Measurements from ENCODE around the gene RIC8A. TPM values are rescaled to one million over a fixed set of nuclear protein-coding genes. Genes with fewer than 3 reads are reported as not detected.

The RIC8A gene
- total and polyA plus RNA-seq, 8 donors: 29.7 to 49.3 (median 40.9) TPM

GRCh38 chr11:214083-214482 lies 6.6 kb downstream of the RIC8A start:
- WGBS, 2 donors: 83 to 92% methylated on average over 5 to 7 of the region's 7 CpGs
- ATAC-seq (no peak), FAIRE-seq (no peak), DNase-seq (peak in 2 of 6 donors; percentile 6 to 22)
- Histone ChIP-seq H3K9me3 (no peaks in the 10 kb centered on the region), H3K27ac (no peak overlapping the region), H3K27me3 (no peaks in the 10 kb centered on the region), H3K36me3 (peaks cover 0 to 49% (median 33%) of the 10 kb centered on the region in 3 donors), H3K4me1 (peaks cover 10 to 13% (median 13%) of the 10 kb centered on the region in 3 donors), H3K4me3 (no peak overlapping the region)
- no peak for TF ChIP-seq CTCF (IDR thresholded peaks at IDR 0.05)
- intact Hi-C loops (cut with DNase I): no loop called here

GRCh38 chr11:215581-216037 lies 8.1 kb downstream of the RIC8A start:
- peak in 2 of 4 donors; percentile 11 to 22 for ATAC-seq
- Histone ChIP-seq H3K9me3 (no peaks in the 10 kb centered on the region), H3K4me3 (no peak overlapping the region), H3K36me3 (peaks cover 0 to 49% (median 33%) of the 10 kb centered on the region in 3 donors), H3K4me1 (no peaks in the 10 kb centered on the region), H3K27me3 (no peaks in the 10 kb centered on the region), H3K27ac (no peak overlapping the region)
- intact Hi-C loops (cut with DNase I): no loop called here
- no peak for FAIRE-seq
- no peak for TF ChIP-seq CTCF (IDR thresholded peaks at IDR 0.05)
- WGBS, 2 donors: 74 to 80% methylated on average over 4 of the region's 4 CpGs
- DNase-seq: peak in 2 of 6 donors; percentile 8 to 26

- Histone ChIP-seq H3K9me3 (no peaks in the 10 kb centered on the region), H3K27me3 (no peaks in the 10 kb centered on the region), H3K36me3 (peaks cover 0 to 45% (median 30%) of the 10 kb centered on the region in 3 donors), H3K4me3 (no peak overlapping the region), H3K27ac (no peak overlapping the region), H3K4me1 (no peaks in the 10 kb centered on the region)
- WGBS, 2 donors: 84 to 87% methylated on average over 11 of the region's 11 CpGs
- DNase-seq: peak in 1 of 6 donors; percentile 21
- FAIRE-seq: no peak
- peak in 2 of 4 donors; percentile 6 to 20 for ATAC-seq
- intact Hi-C loops (cut with DNase I): no loop called here
- TF ChIP-seq CTCF (IDR thresholded peaks at IDR 0.05): no peak
Observed at GRCh38 chr11:216081-216974, 8.8 kb downstream of the RIC8A start.

- 94 to 96% methylated on average over 3 of the region's 3 CpGs for WGBS, 2 donors
- Histone ChIP-seq H3K27ac (no peak overlapping the region), H3K27me3 (no peaks in the 10 kb centered on the region), H3K36me3 (peaks cover 0 to 31% (median 17%) of the 10 kb centered on the region in 3 donors), H3K4me1 (no peaks in the 10 kb centered on the region), H3K4me3 (no peak overlapping the region), H3K9me3 (no peaks in the 10 kb centered on the region)
- ATAC-seq (no peak), DNase-seq (no peak), FAIRE-seq (no peak)
- intact Hi-C loops (cut with DNase I): no loop called here
- no peak for TF ChIP-seq CTCF (IDR thresholded peaks at IDR 0.05)
Observed at GRCh38 chr11:217704-218103, 10.2 kb downstream of the RIC8A start.
